ENCODE results near the gene NUDT8.
"Not testable (repeated sequence)": the region's sequence is repeated elsewhere in the genome, so short reads cannot be mapped to it uniquely, and the experiment has no call there.

- not testable (repeated sequence) for TF ChIP-seq CTCF (conservative IDR thresholded peaks at IDR 0.05); ZFX (IDR thresholded peaks at IDR 0.05)
These were observed 25.6 kb downstream of the NUDT8 start for GRCh38 chr11:67604119-67604518.

Data from C4-2B (cell line).